GM10266 (cell line): ENCODE measurements around the gene CLCN7.
"Not testable (repeated sequence)": the region's sequence is repeated elsewhere in the genome, so short reads cannot be mapped to it uniquely, and the experiment has no call there.

Experiments
- DNase-seq: peaks from one replicate; pipeline ENCODE4 v3.0.0; 2012; ENCODE audit errors: extremely low spot score
- TF ChIP-seq, protein P1 (sequence below): IDR thresholded peaks from 2 replicates; pipeline ENCODE4 v1.5.1; 2012; ENCODE audit warnings: mild to moderate bottlenecking, low read depth; ENCODE audit not compliant: control insufficient read depth, insufficient read depth; ENCODE audit errors: missing control alignments

The CLCN7 gene

DNA sequence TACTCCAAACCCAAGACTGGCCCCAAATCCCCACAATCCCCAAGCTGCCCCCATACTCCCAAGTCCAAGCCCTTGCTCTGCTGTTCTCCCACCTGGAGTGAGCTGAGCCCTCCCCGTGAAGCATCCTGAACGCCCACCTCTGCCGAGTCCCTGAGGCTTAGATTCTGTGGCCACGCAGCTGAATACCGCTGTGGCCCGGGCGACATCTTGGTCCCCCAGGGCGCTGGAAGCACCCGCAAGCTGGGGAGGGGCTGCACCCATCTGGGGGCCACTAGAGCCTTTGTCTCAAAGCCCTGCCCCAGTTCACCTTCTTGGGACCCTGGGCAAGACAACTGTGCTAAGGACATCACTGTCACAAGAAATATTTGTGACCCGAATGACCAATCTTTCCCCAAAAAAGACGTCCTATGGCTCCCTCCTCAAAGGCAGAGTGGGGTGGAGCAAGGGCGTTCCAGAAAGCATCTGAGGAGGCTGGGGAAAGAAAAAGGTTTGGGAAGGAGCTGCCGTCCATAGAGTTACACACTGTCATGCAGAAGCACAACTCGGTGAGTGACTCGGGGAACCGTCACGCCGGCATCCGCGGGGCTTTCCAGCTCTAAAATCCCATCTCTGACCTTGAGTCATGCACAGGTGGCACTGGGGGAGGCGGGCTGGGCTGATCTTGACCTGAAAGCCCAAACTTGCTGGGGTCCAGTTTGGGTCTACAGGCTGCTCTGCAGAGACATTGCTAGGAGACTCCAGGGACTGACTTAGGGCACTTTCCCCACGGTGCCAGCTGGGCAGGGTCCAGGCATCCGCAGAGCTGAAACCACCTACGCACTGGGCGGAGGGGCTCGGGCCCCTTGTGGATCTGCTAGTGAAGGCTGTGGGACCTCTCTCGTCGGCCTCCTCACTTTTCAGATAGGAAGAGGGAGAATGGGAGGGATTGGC, 7.3 kb upstream of the CLCN7 start:
- TF ChIP-seq, protein P1, sequence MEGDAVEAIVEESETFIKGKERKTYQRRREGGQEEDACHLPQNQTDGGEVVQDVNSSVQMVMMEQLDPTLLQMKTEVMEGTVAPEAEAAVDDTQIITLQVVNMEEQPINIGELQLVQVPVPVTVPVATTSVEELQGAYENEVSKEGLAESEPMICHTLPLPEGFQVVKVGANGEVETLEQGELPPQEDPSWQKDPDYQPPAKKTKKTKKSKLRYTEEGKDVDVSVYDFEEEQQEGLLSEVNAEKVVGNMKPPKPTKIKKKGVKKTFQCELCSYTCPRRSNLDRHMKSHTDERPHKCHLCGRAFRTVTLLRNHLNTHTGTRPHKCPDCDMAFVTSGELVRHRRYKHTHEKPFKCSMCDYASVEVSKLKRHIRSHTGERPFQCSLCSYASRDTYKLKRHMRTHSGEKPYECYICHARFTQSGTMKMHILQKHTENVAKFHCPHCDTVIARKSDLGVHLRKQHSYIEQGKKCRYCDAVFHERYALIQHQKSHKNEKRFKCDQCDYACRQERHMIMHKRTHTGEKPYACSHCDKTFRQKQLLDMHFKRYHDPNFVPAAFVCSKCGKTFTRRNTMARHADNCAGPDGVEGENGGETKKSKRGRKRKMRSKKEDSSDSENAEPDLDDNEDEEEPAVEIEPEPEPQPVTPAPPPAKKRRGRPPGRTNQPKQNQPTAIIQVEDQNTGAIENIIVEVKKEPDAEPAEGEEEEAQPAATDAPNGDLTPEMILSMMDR: no peak
- DNase-seq: no peak

DNA sequence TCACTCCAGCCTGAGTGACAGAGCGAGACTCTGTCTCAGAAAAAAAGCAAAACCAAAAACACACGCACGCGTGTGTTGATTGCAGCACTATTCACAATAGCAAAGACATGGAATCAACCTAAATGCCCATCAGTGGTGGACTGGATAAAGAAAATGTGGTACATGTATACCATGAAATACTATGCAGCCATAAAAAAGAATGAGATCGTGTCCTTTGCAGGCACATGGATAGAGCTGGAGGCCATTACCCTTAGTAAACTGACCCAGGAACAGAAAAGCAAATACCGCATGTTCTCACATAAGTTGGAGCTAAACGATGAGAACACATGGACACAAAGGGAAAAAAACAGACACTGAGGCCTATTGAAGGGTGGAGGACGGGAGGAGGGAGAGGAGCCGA, 4.1 kb upstream of the CLCN7 start:
- DNase-seq: not testable (repeated sequence)

DNA sequence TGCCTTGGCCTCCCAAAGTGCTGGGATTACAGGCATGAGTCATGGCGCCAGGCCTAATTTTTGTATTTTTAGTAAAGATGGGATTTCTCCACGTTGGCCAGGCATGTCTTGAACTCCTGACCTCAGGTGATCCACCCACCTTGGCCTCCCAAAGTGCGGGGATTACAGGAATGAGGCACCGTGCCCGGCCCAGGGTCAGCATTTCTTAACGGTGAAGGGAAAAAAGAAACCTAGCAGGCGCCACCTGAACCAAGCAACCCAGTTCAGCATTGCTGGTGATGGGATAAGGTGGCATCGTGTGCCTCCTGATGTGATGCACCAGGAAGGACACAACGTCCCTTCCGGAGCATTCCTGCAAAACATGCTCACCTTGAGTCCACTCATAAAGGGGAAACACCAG, 2.2 kb upstream of the CLCN7 start:
- TF ChIP-seq, protein P1: no peak
- DNase-seq: no peak

DNA sequence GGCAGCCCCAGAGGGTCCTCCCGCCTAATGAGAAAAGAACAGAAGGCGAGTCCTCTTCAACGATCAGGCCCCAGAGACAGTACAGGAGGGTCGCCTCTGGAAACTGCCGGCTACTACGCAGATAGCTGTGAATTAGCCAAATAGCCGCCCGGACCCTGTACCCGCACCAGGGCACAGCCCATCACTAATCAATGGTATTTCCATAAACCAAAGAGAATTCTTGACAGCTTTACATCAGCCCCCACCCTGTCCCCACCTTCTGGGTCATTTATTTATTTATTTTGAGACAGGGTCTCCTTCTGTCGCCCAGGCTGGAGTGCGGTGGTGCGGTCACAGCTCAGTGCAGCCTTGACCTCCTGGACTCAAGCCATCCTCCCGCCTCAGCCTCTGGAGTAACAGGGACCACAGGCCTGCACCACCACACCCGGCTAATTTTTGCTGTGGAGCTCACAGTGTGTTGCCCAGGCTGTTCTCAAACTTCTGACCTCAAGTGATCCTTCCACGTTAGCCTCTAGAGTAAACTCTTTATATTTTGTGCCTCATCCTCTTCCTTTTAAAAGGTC, 805 bp upstream of the CLCN7 start:
- no peak for DNase-seq
- TF ChIP-seq, protein P1: no peak

DNA sequence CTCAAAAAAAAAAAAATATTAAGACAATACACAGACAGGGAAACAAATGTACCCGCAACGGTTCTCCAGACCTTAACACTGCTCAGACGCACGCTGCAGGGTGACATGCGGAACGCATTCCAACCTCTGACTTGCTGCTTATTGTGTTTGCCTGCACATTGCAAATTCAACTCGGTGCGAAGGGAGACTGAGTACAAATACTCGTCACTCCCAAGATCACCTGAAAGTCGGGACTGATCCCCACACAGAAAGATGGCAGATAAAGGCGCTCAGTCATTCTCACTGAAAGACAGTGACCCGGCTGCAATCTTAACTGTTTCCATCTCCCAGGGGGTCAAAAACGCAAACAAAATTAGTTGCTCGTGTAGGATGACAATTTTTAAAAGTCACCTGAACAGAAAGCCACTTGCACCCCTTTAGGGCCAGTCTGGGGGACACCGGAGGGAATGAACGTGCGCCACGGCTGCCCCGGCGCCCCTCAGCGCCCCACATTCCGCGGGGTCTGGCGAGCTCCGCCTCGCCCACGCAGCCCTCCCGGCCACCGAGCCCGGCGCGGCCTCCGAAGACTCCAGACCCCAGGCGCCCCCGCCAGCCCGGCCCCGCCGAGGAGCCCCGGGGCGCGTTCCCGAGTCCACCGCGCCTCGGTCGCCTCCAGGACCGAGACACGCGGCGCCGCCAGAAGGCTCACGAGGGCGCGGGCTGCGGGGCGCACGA, 589 bp downstream of the CLCN7 start:
- DNase-seq: no peak
- TF ChIP-seq, protein P1: no peak

DNA sequence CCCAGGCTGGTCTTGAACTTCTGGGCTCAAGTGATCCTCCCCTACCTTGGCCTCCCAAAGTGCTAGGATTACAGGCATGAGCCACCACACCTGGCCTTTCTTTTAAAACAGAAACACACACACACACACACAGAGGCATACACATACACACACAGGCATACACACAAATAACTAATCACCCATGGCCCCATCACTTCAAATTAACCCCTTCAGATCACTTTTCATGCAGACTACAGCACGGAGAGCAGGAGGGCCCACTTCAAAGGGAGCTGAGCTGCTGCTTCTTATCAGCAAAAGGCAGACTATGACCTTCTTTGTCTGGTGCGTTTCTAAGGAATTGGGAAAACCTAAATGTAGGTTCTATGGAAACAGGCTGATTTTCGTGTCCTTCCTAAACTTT, 1.9 kb downstream of the CLCN7 start:
- DNase-seq: no peak
- TF ChIP-seq, protein P1: no peak

DNA sequence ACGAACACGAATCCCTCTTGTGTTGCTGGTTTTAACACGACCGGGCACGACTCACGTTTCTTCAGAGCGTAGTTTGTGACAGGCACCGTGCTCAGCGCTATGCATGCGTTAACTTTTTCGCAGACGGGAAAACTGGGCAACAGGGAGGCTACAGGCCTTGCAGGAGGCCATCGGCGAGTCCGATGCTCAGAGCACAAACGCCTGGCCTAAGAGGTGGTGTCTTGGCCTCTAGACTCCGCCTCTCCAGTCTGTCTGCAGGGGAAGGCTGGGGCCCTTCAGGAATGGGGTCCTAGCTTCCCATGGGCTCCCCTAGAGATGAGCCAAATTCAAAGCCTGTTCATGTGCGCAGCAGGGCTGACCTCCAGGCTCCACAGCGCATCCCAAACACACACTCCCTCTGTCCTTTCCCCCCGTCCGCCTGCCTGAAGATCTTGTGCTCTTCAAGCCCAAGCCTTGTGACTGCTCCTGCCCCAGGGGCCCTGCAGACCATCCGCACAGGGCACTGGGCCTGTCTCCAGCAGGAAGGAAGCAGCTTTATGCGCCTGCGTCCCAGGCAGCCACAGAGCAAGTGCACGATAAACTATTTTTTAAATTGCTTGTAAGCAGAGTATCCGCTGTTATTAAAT, 3.1 kb downstream of the CLCN7 start:
- no peak for DNase-seq
- TF ChIP-seq, protein P1: no peak
